BLaER1 (cell line): ENCODE results near the gene JAKMIP2.

Experiments
- H3K27ac ChIP-seq: shearing (Covaris generic); formaldehyde crosslinking; 2 replicates; pipeline ENCODE4 v1.8.1; 2022
- H3K27me3 ChIP-seq: shearing (Covaris generic); formaldehyde crosslinking; 2 replicates; pipeline ENCODE4 v1.8.1; 2022
- H3K36me3 ChIP-seq: shearing (Covaris generic); formaldehyde crosslinking; 2 replicates; pipeline ENCODE4 v1.8.1; 2022
- H3K4me1 ChIP-seq: shearing (Covaris generic); formaldehyde crosslinking; 2 replicates; pipeline ENCODE4 v1.8.1; 2022
- H3K4me2 ChIP-seq: shearing (Covaris generic); formaldehyde crosslinking; 2 replicates; pipeline ENCODE4 v1.8.1; 2022
- H3K4me3 ChIP-seq: shearing (Covaris generic); formaldehyde crosslinking; 2 replicates; pipeline ENCODE4 v1.8.1; 2022
- H3K9ac ChIP-seq: shearing (Covaris generic); formaldehyde crosslinking; 2 replicates; pipeline ENCODE4 v1.8.1; 2022
- H3K9me3 ChIP-seq: shearing (Covaris generic); formaldehyde crosslinking; 2 replicates; pipeline ENCODE4 v1.8.1; 2022
- H4K20me1 ChIP-seq: shearing (Covaris generic); formaldehyde crosslinking; 2 replicates; pipeline ENCODE4 v1.8.1; 2022
- Cebpa-rat ChIP-seq: shearing (Covaris generic); IDR thresholded peaks from 2 replicates; pipeline ENCODE4 v1.8.1; 2022

The JAKMIP2 gene

GRCh38 chr5:147626464-147626863 is 156.1 kb downstream of the JAKMIP2 start:
- peaks cover 7% of the 10 kb centered on the region for H3K36me3 ChIP-seq
- no peak overlapping the region for H3K9ac ChIP-seq
- H4K20me1 ChIP-seq = no peaks in the 10 kb centered on the region
- no peak for TF ChIP-seq Cebpa-rat
- peaks cover 7% of the 10 kb centered on the region; the same call in 1 of the 2 replicates for H3K9me3 ChIP-seq
- H3K4me1 ChIP-seq = no peaks in the 10 kb centered on the region
- H3K4me2 ChIP-seq = no peak overlapping the region
- no peak overlapping the region for H3K4me3 ChIP-seq
- H3K27ac ChIP-seq = no peak overlapping the region
- H3K27me3 ChIP-seq = no peaks in the 10 kb centered on the region

GRCh38 chr5:147621016-147621415 is 161.5 kb downstream of the JAKMIP2 start:
- Histone ChIP-seq H3K4me2 (no peak overlapping the region), H3K4me3 (no peak overlapping the region), H3K9ac (no peak overlapping the region), H3K36me3 (peaks cover 10% of the 10 kb centered on the region), H4K20me1 (no peaks in the 10 kb centered on the region), H3K9me3 (peaks cover 7% of the 10 kb centered on the region; the same call in 1 of the 2 replicates), H3K27ac (no peak overlapping the region), H3K27me3 (no peaks in the 10 kb centered on the region), H3K4me1 (no peaks in the 10 kb centered on the region)
- TF ChIP-seq Cebpa-rat = no peak

- Histone ChIP-seq H3K27ac (no peak overlapping the region), H3K4me2 (no peak overlapping the region), H3K4me1 (no peaks in the 10 kb centered on the region), H3K9ac (no peak overlapping the region), H3K9me3 (peaks cover 7% of the 10 kb centered on the region; the same call in 1 of the 2 replicates), H3K4me3 (no peak overlapping the region), H3K36me3 (peaks cover 10% of the 10 kb centered on the region), H3K27me3 (no peaks in the 10 kb centered on the region), H4K20me1 (no peaks in the 10 kb centered on the region)
- TF ChIP-seq Cebpa-rat = no peak
Measured at GRCh38 chr5:147619281-147619878, 163.1 kb downstream of the JAKMIP2 start.

- Histone ChIP-seq H3K4me1 (no peaks in the 10 kb centered on the region), H3K4me3 (no peak overlapping the region), H3K9ac (no peak overlapping the region), H3K9me3 (peaks cover 5% of the 10 kb centered on the region; the same call in 1 of the 2 replicates), H3K27ac (no peak overlapping the region), H4K20me1 (no peaks in the 10 kb centered on the region), H3K36me3 (peaks cover 6% of the 10 kb centered on the region), H3K4me2 (no peak overlapping the region), H3K27me3 (no peaks in the 10 kb centered on the region)
- no peak for TF ChIP-seq Cebpa-rat
Measured at GRCh38 chr5:147617711-147618350, 164.7 kb downstream of the JAKMIP2 start.

- Histone ChIP-seq H3K27ac (no peak overlapping the region), H3K27me3 (no peaks in the 10 kb centered on the region), H3K36me3 (peaks cover 3% of the 10 kb centered on the region; the same call in 1 of the 2 replicates), H3K4me2 (no peak overlapping the region), H3K9me3 (no peaks in the 10 kb centered on the region), H3K4me3 (no peak overlapping the region), H3K9ac (no peak overlapping the region), H3K4me1 (no peaks in the 10 kb centered on the region), H4K20me1 (no peaks in the 10 kb centered on the region)
- TF ChIP-seq Cebpa-rat = no peak
Measured at GRCh38 chr5:147617191-147617606, 165.3 kb downstream of the JAKMIP2 start.

GRCh38 chr5:147616421-147616820 is 166.1 kb downstream of the JAKMIP2 start:
- Histone ChIP-seq H3K4me3 (no peak overlapping the region), H3K4me2 (no peak overlapping the region), H3K27me3 (no peaks in the 10 kb centered on the region), H3K9ac (no peak overlapping the region), H3K27ac (no peak overlapping the region), H3K9me3 (no peaks in the 10 kb centered on the region), H3K4me1 (no peaks in the 10 kb centered on the region), H4K20me1 (no peaks in the 10 kb centered on the region), H3K36me3 (peaks cover 7% of the 10 kb centered on the region)
- no peak for TF ChIP-seq Cebpa-rat

GRCh38 chr5:147613359-147613758 is 169.2 kb downstream of the JAKMIP2 start:
- Histone ChIP-seq H3K9me3 (no peaks in the 10 kb centered on the region), H3K36me3 (peaks cover 21% of the 10 kb centered on the region), H3K4me3 (no peak overlapping the region), H3K4me1 (no peaks in the 10 kb centered on the region), H3K27me3 (no peaks in the 10 kb centered on the region), H3K27ac (no peak overlapping the region), H3K4me2 (no peak overlapping the region), H4K20me1 (no peaks in the 10 kb centered on the region), H3K9ac (no peak overlapping the region)
- TF ChIP-seq Cebpa-rat = no peak

GRCh38 chr5:147611483-147611882 is 171.0 kb downstream of the JAKMIP2 start:
- peaks cover 18% of the 10 kb centered on the region for H3K36me3 ChIP-seq
- no peaks in the 10 kb centered on the region for H3K27me3 ChIP-seq
- H3K9ac ChIP-seq = no peak overlapping the region
- H3K27ac ChIP-seq = no peak overlapping the region
- no peaks in the 10 kb centered on the region for H3K9me3 ChIP-seq
- no peaks in the 10 kb centered on the region for H4K20me1 ChIP-seq
- no peak overlapping the region for H3K4me2 ChIP-seq
- TF ChIP-seq Cebpa-rat = no peak
- no peaks in the 10 kb centered on the region for H3K4me1 ChIP-seq
- H3K4me3 ChIP-seq = no peak overlapping the region

GRCh38 chr5:147610798-147611197 is 171.7 kb downstream of the JAKMIP2 start:
- no peak overlapping the region for H3K4me2 ChIP-seq
- no peak for TF ChIP-seq Cebpa-rat
- H4K20me1 ChIP-seq = no peaks in the 10 kb centered on the region

GRCh38 chr5:147601652-147602051 is 180.9 kb downstream of the JAKMIP2 start:
- TF ChIP-seq Cebpa-rat = no peak
- Histone ChIP-seq H3K27ac (no peak overlapping the region), H3K4me2 (no peak overlapping the region), H3K9ac (no peak overlapping the region), H3K4me1 (no peaks in the 10 kb centered on the region), H3K36me3 (no peaks in the 10 kb centered on the region), H3K4me3 (no peak overlapping the region), H3K9me3 (no peaks in the 10 kb centered on the region), H4K20me1 (no peaks in the 10 kb centered on the region), H3K27me3 (no peaks in the 10 kb centered on the region)

More at GRCh38 chr5:147610798-147611197, 171.7 kb downstream of the JAKMIP2 start:
- Histone ChIP-seq H3K27me3 (no peaks in the 10 kb centered on the region), H3K9me3 (no peaks in the 10 kb centered on the region), H3K9ac (no peak overlapping the region), H3K4me3 (no peak overlapping the region), H3K36me3 (peaks cover 18% of the 10 kb centered on the region), H3K27ac (no peak overlapping the region), H3K4me1 (no peaks in the 10 kb centered on the region)
